ENCODE measurements around the gene ADGRB3.

DNA sequence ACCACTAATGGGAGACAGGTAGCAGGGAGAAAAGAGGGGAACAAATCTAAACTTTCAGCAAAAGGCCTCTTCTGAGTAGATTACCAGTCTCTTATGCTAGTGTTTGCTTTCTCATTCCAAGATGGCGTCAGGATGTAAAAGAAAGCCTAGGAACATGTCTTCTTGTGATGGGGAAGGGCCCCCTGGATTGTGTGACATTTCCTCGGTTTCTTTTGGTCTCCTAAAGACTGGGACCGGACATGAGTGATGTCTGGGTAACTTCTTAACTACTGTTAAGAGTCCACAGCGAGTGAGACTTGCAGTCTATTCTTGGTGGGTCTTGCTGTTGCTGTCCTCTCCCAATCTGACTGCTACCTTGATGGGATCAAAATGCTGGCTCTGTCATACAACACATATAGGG, 60.3 kb downstream of the ADGRB3 start:
- TF ChIP-seq, protein P1, sequence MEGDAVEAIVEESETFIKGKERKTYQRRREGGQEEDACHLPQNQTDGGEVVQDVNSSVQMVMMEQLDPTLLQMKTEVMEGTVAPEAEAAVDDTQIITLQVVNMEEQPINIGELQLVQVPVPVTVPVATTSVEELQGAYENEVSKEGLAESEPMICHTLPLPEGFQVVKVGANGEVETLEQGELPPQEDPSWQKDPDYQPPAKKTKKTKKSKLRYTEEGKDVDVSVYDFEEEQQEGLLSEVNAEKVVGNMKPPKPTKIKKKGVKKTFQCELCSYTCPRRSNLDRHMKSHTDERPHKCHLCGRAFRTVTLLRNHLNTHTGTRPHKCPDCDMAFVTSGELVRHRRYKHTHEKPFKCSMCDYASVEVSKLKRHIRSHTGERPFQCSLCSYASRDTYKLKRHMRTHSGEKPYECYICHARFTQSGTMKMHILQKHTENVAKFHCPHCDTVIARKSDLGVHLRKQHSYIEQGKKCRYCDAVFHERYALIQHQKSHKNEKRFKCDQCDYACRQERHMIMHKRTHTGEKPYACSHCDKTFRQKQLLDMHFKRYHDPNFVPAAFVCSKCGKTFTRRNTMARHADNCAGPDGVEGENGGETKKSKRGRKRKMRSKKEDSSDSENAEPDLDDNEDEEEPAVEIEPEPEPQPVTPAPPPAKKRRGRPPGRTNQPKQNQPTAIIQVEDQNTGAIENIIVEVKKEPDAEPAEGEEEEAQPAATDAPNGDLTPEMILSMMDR (IDR thresholded peaks at IDR 0.05) = no peak
- TF ChIP-seq POLR2AphosphoS5 (IDR thresholded peaks at IDR 0.05; ENCODE audit: insufficient read depth in 1 of 2, low read depth in 1 of 2) = no peak
